ENCODE results near the gene ABCA7. TPM values are rescaled to one million over a fixed set of nuclear protein-coding genes. Genes with fewer than 3 reads are reported as not detected.

ABCA7 gene
- total RNA-seq, 4 donors from 2014 or later, result 10.3 to 29.8 (median 15.9) TPM

GRCh38 chr19:1063030-1063908 is 23.4 kb downstream of the ABCA7 start:
- TF ChIP-seq CTCF (IDR thresholded peaks at IDR 0.05), result no peak
- DNase-seq (ENCODE audit: low spot score) (no peak), ATAC-seq (ENCODE audit: low FRiP score) (no peak)

GRCh38 chr19:1063909-1064660 is 24.2 kb downstream of the ABCA7 start:
- TF ChIP-seq CTCF (IDR thresholded peaks at IDR 0.05), result no peak
- DNase-seq (ENCODE audit: low spot score), result no peak
- ATAC-seq (ENCODE audit: low FRiP score), result no peak

GRCh38 chr19:1064661-1065605 is 25.0 kb downstream of the ABCA7 start:
- no peak for ATAC-seq (ENCODE audit: low FRiP score)
- peak in 1 of 3 donors; percentile 11 for TF ChIP-seq CTCF (IDR thresholded peaks at IDR 0.05)

GRCh38 chr19:1065606-1066109 is 25.8 kb downstream of the ABCA7 start:
- DNase-seq (ENCODE audit: low spot score), result no peak
- no peak for TF ChIP-seq CTCF (IDR thresholded peaks at IDR 0.05)
- ATAC-seq (ENCODE audit: low FRiP score), result no peak

More at GRCh38 chr19:1064661-1065605, 25.0 kb downstream of the ABCA7 start:
- DNase-seq (ENCODE audit: low spot score), result no peak

- DNase-seq (ENCODE audit: low spot score) (no peak), ATAC-seq (ENCODE audit: low FRiP score) (no peak)
- no peak for TF ChIP-seq CTCF (IDR thresholded peaks at IDR 0.05)
Measured at GRCh38 chr19:1066251-1066747, 26.4 kb downstream of the ABCA7 start.

GRCh38 chr19:1066748-1067340 is 26.9 kb downstream of the ABCA7 start, which contains the start of gene ARHGAP45:
Gene ARHGAP45, plus strand, starts transcription at chr19:1067167. Its CDS starts 239 bp downstream, at chr19:1067406.
- TF ChIP-seq CTCF (IDR thresholded peaks at IDR 0.05), result no peak
- ATAC-seq (ENCODE audit: low FRiP score), result no peak
- no peak for DNase-seq (ENCODE audit: low spot score)
